Stimulated activated CD4-positive, alpha-beta T cell treated with anti-CD3 and anti-CD28 coated beads, TNF-alpha, amount 100 ng/mL, for 48 hours (primary cell): Measurements from ENCODE around the gene PRR33.

Experiments
- DNase-seq, 3 donors: peaks; one replicate each; pipeline ENCODE4 v3.0.0-alpha.2; 2020; ENCODE audit warnings: low read depth in 3 of 3

The PRR33 gene

DNA sequence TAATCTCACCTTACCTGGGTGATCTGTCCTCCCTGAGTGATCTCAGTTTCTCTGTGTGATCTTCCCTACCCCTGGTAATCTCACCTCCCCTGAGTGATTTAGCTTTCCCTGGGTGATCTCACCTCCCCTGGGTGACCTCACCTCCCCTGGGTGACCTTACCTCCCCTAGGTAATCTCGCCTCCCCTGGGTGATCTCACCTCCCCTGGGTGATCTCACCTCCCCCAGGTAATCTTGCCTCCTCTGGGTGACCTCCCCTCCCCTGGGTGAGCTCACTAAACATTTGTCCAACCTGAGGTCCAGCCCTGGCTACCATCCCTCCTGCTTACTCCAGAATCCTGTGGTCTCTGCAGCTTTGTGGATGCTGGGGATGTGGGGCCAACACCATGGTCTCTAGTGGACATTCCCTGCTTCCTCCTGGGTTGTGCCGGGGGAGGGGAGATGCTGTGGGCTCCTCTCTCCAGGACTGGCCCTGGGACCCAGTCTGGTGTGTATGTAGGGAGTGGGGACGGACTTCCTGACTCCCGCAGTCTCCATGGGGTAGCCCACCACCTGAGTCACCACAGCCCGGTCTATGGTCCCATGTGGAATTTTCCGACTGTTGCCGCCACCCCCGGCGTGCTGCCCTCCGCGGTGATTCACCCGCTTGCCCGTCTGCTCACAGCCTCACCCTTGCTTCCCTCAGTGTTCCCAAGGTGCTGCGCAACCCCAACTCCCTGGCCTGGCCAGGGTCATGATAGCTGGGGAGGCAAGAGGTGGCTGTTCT, 28.9 kb downstream of the PRR33 start:
- DNase-seq = no peak

DNA sequence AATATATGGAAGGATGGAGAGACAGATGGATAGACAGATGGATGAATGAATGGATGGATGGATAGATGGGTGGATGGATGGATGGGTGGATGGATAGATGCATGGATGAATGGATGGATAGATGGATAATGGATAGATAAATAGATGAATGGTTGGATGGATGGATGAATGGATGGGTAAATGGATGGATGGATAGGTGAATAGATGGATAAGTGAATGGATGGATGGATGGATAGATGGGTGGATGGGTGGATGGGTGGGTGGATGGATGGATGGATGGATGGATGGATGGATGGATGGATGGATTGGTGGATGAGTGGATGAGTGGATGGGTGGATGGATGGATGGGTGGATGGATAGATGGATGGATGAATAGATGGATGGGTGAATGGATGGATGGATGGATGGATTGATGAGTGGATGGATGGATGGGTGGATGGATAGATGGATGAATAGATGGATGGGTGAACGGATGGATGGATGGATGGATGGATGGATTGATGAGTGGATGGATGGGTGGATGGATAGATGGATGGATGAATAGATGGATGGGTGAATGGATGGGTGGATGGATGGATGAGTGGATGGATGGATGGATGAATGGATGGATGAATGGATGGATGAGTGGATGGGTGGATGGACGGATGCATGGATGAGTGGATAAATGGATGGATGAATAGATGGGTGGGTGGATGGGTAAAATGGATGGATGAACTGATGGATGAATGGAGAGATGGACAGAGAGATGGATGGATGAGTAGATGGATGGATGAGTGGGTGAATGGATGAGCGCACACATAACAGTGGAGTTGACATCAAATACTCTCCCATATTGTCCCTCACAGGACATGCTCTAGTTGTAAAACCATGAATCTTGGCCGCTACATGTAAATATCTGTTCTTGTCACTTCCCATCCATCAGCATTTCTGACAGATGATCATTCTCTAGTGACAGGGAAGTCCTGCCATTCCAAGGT, 30.0 kb downstream of the PRR33 start:
- DNase-seq = no peak

- no peak for DNase-seq
Observed at GRCh38 chr11:1860108-1860507, 31.6 kb downstream of the PRR33 start.

DNA sequence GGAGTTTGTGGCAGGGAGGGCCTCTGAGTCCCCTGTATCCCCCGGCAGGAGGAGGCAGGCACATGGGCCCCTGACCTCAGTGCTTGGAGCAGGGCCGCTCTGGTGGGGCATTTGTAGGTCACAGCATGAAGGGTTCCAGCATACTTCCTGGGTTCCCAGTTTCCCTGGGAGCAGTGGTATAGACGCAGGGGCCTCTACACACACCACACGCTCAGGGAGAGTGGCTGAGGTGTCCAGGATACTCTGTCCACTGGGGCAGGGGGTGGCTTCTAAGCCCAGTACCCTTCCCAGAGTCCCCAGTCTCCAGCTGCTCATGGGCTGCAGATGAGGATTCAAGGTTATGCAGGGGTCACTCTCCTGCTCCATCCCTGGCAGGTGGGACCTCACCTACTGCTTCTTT, 32.7 kb downstream of the PRR33 start:
- no peak for DNase-seq

DNA sequence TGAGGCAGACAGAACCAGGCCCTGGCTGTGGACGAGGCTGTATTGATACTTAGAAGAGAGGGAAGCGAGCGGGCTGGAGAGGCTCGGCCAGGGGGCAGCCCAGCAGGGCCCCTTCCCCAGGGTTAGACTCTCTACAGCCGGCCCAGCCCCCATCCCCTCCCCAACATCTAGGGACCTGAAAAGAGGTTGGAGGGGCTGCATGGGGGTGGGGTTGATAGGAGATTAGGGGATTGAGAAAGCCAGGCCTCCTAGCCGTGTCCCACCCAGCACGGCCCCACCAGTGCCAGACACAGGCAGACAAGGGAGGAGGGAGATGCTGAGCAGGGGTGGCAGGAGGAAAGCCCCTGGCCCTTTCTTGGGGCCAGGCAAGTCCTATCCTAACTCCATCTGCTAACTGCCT, 33.1 kb downstream of the PRR33 start:
- no peak for DNase-seq

DNA sequence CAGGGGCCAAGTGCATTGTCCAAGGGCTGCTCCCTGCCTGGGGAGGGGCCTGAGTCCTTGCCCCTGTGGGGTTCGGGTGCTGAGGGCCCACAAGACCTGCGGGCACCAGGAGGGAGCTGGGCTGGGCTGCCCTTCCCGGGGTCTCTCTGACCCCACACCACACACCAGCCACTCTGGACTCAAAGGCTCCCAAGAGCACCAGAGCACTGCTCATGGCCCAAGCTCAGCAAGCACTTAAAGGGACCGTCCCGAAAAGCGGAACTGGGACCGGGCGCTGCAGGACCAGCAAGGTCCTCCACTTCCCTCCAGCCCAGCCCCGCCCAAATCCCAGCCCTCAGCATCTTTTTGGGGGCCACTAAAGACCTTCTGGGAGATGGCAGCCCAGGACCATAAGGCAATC, 33.5 kb downstream of the PRR33 start:
- DNase-seq = no peak

DNA sequence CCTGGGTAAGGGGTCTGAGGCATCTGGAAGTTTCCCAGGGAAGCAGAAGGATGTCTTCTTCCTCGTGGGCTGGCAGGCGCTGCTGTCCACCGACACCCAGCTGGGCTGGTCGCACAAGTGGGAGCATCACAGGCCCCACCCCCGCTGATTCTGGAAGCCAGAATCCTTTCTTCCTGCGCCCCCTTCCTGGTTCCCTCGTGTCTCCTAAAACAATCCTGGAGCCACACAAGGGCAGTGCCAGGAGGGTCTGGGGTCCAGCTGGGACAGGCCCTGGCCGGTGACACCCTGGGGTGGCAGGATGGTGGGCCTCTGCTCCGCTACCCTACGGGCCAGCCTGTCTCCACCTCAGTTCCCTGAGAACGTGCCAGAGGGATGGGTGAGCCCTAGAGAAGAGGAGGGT, 34.6 kb downstream of the PRR33 start:
- DNase-seq = no peak

DNA sequence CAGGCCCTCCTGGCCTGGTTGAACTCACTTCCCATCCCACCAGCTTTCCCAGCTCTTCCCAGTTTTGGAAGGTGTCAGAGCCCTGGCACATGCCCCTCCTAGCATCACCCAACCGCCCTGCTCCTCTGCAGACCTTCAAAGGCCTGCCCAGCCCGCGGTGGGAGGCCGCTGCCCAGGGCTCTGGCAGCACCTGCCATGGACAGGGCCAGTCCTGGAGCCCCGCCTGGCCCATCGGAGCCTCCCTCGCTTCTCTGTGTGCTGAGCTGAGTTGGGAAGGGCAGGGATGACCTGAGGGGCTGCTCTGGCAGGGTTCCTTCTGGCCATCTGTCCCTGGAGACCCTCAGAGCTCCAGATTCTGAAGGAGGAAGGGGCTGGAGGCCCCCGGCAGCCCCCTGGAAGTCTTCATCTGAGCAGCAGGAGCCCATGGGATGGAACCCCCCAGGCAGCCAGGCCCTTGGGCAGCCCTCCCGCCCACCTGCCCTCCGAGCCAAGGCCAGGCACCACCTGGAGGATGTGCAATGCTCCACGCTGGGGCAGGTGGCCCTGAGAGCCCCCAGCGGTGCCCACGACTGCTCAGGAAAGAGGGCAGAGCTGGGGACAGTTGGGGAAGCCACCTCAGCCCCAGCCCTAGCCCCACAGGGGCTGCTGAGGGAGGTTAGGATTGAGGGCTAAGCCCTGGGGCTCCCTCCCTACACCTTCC, 35.2 kb downstream of the PRR33 start:
- no peak for DNase-seq

DNA sequence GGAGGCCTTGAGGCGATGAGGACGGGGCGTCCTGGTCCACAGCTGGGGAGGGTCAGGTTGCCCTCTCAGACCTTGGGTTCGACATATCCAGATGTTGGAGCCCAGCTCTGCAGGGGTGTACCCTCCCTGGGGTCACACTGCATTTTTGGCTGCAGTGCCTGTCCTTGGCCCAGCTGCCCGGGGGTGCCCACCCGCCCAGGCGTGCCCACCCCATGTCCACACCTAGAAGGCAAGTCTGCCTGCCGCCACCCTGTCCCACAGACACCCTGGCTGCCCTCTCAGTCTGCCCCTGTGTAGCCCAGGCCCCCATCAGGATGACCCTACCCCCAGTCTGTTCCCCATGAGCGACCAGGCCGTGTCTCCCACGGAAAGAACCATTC, 35.8 kb downstream of the PRR33 start:
- DNase-seq = no peak

GRCh38 chr11:1854949-1855885, 36.5 kb downstream of the PRR33 start:
- peak in 2 of 3 donors; percentile 19 to 36 for DNase-seq

- no peak for DNase-seq
Observed at GRCh38 chr11:1854132-1854948, 37.4 kb downstream of the PRR33 start.

GRCh38 chr11:1853376-1854131, 38.1 kb downstream of the PRR33 start:
- DNase-seq = no peak

DNA sequence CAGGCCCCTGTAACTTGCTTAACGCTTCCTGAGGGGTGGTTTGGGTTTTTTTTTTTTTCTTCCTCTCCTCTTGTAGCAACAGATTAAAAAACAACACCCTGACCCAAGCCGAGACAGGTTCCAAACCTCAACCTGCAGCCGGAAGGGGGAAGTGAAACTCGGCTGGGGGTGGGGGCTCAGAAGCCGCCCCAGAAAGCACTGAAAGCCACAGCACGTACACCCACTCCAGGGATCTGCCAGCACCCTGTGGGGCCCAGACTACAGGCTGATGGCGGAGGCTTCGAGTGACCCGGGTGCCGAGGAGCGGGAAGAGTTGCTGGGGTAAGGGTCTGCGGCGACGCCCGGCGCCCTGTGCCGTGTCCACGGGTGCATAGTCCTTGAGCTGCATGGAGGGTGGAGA, 38.8 kb downstream of the PRR33 start, which contains the start of gene LSP1:
Gene LSP1 (plus strand): TSS at position 208 of the 400 bp plus-strand sequence. CDS start 61 bp downstream, at position 269.
- DNase-seq = peak; percentile 64 to 75 (median 71)

GRCh38 chr11:1852271-1852876, 39.3 kb downstream of the PRR33 start:
- DNase-seq = no peak

DNA sequence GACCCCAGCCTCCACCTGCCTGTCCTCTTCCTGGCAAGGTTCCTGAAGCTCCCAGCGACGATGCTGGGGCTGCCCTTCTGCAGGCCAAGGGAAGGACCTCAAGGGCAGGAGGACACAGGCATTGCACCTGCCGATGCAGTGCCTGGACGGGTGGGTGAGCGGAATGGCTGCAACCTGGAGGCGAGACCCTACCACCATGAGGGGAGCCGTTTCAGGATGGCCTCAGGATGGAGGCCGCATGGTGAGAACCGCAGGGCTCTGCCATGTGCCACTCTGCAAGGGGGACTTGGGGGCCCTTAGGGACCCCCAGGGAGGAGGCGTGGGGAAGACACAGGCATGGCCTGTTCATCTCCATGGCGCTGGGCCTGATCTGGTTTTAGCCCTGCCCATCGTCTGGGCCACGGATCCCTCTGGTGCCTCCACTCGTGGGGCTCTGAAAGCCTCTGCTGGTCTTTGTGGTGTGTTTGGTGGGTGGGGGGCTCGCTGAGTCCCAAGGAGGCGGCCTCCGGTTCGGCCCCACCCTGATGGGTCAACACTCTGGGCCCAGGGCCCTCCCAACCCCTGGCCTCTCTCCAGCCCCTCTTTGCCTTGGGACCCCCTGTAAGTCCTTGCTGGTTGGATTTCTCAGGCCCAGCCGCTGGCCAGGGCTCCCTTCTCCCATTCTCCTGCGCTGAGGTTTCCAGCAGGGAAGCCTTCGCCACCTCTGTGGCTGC, 40.1 kb downstream of the PRR33 start:
- DNase-seq = no peak

DNA sequence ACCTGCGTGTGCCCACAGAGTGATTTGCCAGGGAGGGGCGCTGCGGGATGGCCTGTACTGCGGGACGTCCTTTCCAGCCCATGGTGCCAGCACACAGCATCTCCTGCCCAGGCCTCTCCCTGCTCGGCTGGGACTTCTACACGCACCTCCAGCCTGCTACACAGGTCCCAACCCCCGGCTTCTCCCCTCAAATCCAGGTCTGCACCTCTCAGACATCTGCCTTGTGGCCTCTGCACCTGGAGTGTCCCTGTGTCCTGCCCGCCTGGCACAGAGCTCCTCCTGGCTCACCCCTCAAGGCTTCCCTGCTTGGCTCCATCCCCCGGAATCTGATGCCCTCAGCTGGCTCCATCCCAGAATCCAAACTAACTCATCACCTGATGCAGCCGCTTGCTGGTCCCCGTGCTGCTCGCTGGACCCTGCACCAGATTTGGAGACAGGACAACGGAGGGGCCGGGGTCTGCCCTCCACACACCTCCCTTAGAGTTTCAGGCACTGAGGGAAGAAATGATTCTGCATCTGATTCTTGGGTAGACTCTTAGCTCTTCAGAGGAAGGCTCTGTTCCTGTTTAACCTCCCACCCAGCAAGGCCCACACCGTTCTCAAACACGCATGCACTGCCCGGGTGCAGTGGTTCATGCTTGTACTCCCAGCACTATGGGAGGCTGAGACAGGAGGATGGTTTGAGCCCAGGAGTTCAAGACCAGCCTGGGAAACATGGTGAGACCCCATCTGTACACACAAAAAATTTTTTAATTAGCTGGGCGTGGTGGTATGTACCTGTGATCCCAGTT, 42.9 kb downstream of the PRR33 start:
- DNase-seq = no peak

DNA sequence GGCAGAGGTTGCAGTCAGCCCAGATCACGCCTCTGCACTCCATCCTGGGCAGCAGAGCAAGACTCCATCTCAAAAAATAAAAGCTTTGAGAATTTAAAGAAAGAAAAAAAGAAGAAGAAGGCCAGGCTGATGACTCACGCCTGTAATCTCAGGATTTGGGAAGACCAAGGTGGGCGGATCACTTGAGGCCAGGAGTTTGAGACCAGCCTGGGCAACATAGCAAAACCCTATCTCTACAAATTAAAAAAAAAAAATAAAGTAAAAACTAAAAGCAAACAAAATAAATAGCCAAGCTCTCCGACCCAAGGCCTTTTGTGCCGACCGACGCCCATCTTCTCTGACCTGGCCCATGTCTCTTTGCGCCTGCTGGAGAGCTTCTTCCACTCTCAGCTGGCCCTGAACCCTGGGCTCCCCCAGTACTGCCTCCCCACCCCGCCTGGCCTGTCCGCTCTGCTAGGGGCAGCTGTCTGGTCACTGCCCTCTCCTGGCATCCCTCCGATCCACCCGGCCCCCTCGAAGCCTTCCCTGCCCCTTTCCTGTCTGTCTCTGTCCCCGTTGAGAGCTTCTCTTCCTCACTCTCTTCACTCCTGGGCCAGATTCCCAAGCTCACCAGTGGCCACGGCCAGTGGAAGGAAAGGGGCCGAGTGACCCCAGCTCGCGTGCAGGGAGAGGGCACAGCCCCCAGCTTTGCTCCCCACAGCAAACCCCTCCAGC, 43.6 kb downstream of the PRR33 start:
- no peak for DNase-seq
